NCI-H2107 treated with DMSO at 0.1 percent for 48 hours (cell line): Measurements from ENCODE around the gene FBXO45.
"Not testable (repeated sequence)": the region's sequence is repeated elsewhere in the genome, so short reads cannot be mapped to it uniquely, and the experiment has no call there.

ENCODE experiments used
- DNase-seq: peaks from one replicate; lab custom pipeline; 2025; ENCODE audit not compliant: unreplicated experiment; lab: John Stamatoyannopoulos, UW

FBXO45 gene

DNA sequence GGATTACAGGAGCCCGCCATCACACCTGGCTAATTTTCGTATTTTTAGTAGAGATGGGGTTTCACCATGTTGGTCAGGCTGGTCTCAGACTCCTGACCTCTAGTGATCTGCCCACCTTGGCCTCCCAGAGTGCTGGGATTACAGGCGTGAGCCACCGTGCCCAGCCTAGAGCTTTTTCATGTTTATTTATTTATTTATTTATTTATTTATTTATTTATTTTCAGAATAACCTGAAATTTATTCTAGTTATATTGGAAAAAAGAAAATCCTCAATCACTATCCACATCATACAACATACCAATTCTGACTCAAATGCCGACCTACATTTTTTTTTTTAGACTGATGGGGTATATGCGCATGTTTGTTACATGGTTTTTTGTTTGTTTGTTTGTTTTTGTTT, 46.8 kb downstream of the FBXO45 start:
- DNase-seq, result not testable (repeated sequence)

DNA sequence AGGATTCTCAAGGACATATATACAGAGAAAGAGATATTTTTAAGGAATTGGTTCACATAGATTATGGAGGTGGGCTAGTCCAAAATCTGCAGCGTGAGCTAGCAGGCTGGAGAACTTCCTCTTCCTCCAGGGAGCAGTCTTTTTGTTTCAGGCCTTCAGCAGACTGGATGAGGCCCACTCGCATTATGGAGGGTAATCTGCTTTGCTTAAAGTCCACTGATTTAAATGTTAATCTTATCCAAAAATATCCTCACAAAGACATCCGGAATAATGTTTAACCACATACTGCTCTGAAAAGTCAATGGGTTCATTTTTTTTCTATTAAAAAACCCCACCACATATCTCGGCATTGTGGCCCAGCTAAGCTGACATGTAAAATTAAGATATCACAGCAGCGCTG, 48.8 kb downstream of the FBXO45 start:
- DNase-seq, result no peak

DNA sequence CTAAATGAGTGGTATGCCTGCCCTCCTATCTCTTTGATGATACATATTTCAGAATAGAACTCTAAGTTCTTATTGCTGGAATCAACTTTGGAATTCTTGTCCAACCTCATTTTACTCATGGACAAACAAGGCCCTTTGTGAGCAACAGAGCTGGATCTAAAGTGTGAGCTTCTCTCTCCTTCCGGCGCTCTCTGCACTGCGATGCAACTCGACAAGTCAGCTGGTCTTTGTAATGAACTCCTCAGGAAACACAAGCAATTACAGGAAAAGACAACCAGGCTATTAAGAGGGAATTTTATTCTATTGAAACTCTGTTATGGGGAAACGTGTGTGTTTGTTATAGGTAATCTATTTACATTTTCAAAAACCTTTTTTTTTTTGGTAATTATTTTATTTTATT, 50.8 kb downstream of the FBXO45 start:
- DNase-seq, result no peak

DNA sequence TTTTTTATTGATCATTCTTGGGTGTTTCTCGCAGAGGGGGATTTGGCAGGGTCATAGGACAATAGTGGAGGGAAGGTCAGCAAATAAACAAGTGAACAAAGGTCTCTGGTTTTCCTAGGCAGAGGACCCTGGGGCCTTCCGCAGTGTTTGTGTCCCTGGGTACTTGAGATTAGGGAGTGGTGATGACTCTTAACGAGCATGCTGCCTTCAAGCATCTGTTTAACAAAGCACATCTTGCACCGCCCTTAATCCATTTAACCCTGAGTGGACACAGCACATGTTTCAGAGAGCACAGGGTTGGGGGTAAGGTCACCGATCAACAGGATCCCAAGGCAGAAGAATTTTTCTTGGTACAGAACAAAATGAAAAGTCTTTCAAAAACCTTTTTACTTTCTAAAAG, 51.2 kb downstream of the FBXO45 start:
- not testable (repeated sequence) for DNase-seq

DNA sequence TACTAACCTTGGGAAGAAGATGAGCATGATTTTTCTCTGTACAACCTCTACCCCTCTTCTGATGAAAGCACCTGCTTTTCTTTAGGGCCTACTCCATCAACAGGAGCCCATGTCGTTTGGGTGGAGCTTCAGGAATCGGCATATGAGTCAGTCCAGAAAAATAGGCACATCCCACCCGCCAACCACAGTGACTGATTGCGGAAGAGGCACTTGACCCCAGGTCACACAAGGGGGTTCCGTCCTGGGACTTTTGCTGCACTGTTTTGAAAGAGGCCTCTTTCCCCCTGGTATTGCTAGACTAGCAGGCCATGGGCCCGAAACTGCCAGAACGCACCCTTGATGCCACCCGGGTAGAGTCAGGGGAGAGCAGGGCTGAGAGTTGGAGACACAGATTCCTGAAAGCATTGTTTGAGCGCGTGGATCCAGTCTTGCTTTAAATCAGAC, 51.7 kb downstream of the FBXO45 start:
- no peak for DNase-seq

DNA sequence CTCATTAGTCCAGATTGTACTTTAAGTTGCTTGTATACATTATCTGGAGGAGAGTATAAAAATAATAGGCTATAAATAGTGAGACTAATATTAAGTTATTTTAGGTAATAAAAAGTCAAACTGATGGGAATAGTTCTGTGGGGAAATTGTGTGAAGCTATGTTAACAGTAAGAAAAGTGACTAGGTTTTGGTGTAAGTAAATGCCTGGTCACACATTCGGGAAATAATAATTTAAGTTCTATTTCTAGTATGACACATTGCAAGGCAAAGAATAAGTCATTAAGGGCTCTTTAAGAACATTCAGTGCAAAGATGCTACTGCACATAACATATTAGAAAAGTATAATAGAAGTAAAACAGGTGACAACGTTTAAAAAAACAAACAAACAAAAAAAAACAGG, 52.2 kb downstream of the FBXO45 start:
- DNase-seq, result no peak

DNA sequence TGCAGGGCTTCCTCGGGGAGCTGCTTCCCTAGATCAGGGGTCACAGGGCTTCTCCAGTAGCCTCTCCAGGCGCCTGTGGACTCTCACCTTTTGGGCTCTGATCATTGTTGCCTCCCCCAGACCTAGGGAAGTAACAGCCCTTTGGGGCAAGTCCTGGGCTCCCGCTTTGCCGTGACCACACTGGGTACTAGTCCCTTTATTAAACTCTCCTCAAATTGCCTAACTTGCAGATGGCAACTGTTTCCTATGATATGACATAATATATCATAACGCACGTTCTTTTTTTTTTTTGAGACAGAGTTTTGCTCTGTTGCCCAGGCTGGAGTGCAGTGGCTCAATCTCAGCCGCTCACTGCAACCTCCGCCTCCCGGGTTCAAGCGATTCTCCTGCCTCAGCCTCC, 53.2 kb downstream of the FBXO45 start:
- DNase-seq, result no peak

DNA sequence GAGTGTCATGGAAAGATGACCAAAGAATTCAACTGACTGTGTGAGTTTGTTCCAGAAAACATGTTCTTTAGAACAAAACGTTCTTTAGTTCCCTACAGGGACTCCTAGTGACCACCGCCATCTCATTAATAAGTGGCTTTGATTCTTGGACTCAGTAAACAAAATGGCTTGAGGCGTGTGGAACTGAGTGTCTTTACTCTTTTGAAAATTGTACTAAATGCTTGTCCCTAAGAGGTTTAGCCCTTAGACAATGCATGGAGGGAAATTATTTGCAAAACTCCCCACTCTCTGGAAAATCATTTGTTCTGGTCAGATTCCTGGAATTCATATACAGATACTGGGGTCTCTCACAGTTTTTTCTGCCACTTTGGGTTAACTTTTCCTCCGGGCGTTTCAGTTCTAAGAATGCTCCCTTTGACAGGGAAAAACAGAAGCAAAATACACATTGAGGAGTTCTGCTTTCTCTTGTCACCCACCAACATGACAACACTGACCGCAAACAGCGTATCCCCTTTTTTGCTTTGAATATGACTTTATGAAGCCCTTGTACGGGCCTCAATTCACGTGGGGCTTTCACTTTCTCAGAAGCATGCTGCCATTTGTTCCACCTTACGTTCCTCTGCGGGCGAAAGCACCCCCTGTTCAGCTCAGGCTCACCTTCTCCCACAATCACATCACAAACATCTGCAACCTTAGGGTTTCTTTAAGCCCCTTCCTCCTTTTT, 55.8 kb downstream of the FBXO45 start:
- DNase-seq, result no peak

DNA sequence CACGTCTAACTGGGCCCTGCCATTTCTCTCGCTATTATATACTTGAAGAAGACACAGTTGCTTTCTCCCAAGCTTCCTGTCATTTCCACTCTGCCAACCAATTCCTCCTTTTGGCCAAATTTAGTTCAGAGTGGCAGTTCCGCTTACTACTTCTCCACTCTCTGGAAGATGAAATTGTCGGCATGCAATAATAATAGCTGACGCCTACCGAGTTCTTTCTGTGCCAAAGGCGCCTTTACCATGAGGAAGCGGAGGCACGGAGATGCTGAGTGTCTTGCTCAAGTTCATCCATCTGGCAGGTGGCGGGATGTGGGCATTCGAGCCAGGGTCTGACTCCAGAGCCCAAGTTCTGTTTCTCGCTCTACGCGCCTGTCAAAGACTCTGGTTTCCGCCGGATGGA, 56.4 kb downstream of the FBXO45 start:
- no peak for DNase-seq

DNA sequence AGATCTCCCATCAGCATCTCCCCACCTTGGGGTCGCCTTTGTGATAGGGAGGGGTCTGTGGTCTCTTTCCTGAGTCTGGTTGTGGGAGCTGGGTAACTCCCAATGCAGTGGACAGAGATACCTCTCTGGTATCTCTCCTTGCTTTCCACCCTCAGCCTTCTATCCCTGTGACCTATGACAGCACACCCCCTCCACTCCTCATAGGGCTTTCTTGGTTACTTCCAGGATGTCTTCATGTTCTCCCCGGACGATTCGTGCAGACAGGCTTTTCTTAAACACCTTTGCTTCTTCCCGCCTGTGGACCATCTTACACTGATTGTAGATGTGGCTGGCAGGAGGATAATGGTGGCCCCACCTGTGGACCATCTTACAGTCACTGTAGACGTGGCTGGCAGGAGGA, 56.9 kb downstream of the FBXO45 start:
- no peak for DNase-seq

DNA sequence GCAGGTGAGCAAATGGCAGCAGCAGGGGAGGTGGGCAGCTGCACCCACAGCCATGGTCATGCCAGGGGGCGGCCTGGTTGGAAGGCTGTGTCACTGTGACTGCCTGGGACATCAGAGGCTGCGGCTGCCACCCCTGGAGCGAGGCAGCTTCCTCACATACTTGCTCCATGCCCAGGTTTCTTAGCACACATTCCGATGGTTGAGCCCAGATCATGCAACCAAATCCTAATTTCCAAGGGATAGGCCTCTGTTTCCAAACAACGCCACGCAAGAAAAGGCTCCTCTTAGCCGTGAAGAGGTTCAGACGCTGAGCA, 59.4 kb downstream of the FBXO45 start:
- DNase-seq, result no peak

DNA sequence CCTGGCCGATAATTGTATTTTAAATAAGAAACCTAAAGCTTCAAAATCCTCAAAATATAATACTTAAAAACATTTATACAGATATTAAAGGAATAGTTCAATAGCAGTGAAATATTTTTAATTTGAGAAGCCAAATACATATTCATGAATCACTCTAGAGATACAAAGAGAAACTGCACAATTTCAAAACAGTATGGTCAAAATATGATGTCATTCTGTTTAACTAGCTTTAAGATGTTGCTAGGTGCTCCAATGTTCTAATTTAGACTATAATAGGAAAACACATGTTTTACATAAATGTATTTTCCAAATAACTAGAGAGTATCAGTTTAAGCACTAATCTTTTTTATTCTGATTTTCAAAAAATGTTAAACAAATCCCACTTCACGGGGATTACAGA, 60.8 kb downstream of the FBXO45 start:
- DNase-seq, result no peak

DNA sequence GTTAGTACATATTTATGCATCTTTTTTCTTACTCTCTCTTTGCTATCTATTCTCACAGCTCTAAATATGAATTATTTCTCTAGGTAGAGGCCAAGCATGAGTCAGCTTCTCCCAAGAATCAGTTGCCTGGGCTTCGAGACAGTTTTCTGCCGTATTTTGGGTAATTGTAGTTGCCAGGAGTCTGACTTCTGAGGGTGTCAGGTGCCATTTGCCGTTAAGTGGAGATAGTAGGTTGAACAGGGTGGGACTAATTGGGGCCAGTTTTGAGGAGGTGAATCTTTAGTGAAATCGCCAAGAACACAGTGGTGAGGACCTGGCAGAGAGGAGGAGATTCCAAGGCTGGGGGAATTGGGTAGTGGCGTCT, 63.2 kb downstream of the FBXO45 start:
- DNase-seq, result peak; percentile 90

DNA sequence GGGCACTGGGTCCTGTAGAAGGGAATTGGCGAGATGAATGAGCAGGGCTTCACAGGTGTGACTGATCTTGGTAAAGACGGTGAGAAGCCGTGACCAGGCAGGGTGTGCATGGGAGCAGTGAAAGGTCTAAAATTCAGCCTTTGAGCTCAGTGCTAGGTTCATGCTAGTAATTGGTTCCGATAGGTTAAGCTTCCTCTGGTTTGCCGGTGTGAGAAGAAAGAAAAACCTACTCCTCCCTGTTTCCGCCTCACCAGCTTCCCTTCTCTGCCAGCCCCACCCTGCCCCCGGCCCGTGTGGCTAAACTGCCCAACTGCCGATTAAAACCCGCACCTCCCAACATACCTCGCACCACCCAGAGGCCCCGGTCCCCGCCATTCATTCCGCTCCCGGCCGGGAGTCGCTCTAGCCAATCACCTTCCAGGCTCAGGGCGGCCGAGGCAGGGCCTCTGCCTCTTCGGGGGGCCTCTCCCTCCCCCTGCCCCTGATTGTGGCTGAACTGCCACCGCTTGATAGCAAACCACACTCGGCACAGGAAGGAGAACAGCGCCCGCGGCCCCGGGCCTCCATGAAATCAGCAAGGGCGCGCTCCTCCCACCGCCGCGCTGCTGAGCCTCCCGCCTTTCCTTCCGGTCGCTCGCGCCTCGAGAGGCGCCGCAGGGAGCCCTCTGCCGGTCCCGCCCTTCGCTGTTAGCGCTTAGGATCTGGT, 63.7 kb downstream of the FBXO45 start:
- DNase-seq, result peak; percentile 97

DNA sequence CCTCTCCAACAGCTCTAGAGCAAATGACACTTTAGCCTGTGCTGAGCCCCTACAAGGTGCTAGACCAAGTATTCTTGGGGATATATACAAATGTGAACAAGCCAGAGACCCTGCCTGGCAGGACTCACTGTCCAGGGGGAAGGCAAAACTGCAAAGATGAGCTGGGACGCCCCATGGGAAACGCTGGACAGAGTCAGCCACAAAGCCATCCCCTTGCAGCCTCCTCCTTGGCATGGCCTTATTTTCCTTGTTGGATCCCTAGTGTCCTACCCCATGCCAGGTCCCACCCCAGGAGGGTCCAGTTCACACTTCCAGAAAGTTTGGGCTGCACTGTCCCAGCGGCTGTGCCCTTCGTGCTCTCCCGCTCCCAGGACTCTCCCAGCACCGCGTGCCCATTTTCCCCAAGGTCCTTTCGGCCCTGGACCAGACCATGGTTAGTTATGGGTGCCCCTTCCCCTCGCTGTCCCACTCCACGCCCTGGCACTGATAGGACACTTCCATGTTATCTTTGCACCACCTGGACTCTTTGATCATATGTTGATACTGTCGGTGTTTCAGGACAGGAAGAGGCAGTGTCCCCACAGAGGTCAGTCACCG, 65.2 kb downstream of the FBXO45 start:
- DNase-seq, result no peak

DNA sequence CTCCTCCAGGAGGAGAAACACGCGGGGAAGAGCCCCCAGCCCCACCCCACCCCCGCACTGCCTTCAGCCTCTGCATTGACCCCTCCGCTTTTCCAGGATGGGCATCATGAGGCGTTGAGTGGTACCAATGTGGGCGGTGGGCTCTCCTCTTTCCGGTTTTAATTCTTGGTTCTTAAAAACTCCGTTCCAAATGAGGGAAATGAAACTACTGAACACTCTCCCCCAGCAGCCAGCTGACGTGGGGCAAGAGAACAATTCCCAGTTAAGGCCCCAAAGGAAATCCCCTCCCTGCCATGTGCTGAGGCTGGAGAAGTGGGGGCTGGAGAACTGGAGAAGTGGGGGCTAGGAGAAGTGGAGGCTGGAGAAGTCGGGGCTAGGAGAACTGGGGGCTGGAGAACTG, 65.8 kb downstream of the FBXO45 start:
- no peak for DNase-seq

DNA sequence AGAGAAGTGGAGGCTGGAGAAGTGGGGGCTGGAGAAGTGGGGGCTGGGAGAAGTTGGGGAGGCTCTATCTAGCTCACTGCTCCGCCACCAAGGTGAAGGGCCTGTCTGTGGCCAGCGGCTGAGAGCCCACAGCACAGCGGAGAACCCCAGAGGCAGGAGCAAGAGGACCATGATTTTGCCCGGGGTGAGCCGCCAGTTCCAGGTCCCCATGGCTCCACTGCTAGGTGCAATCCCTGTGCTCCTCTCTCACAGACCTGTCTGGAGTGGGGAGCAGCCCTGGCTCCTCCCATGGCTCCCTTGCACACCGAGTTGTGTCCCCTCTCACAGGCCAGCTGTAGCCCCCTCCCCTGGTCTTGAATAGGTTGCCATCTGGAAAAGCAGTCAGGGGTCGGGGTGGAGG, 66.4 kb downstream of the FBXO45 start:
- DNase-seq, result no peak

DNA sequence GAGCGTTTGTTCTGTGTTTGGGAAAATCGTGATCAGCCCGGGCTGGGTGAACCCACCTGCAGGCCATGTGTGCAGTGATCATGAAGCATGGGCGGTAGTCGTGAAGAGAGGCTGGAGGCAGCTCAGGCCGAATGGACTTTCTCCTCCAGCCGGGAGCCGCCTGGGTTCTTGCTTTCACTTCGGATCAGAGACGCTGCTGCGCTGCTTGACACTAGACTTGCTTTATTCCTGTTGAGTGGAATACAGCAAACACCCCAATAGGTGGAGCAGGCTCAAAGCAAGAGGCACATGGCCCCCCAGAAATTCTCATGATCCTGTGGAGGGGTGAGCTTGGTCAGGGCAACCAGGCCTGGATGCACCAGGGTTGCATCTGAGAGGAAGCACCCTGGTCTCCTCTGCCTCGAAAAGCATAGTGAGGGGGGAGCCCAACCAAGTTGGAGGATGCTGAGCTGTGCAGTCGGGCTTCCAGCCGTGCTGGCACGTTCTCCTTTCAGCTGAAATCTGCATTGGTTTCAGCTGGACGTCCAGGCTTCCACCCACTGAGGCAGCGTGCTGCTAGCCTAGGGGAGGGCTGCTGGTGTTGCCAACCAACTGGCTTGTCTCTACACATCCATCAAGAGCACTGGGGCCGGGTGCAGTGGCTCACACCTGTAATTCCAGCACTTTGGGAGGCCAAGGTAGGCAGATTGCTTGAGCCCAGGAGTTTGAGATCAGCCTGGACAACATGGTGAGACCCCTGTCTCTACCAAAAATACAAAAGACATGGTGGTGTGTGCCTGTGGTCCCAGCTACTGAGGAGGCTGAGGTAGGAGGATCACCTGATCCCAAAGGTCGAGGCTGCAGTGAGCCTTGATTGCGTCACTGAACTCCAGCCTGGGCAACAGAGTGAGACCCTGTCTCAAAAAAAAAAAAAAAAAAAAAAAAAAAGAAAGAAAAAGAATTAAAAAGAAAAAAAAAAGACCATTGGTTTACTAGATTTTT, 68.2 kb downstream of the FBXO45 start:
- DNase-seq, result no peak

DNA sequence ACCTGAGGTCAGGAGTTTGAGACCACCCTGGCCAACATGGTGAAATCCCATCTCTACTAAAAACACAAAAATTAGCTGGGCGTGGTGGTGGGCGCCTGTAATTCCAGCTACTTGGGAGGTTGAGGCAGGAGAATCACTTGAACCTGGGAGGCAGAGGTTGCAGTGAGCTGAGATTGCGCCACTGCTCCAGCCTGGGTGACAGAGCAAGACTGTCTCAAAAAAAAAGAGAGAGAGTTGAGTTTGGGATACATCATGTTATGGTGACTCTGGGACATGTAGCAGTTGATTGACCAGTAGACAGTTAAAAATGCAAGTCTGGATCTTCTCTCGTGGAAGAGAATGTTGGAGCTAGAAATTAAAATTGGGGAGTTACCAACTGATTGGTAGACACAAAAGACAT, 69.5 kb downstream of the FBXO45 start:
- not testable (repeated sequence) for DNase-seq
